Coronary artery (tissue), 2 donors: Measurements from ENCODE around the gene TCF12.
"Not testable (repeated sequence)": the region's sequence is repeated elsewhere in the genome, so short reads cannot be mapped to it uniquely, and the experiment has no call there.

ENCODE experiments used
- DNase-seq: peaks from one replicate; pipeline ENCODE4 v3.0.0-alpha.2; 2017; ENCODE audit warnings: low spot score
- H3K27ac ChIP-seq, 2 donors: fragments of 200-600 bp; sonication (generic); one replicate each; pipeline ENCODE4 v1.5.1; 2016 to 2019
- H3K4me3 ChIP-seq: fragments of 200-600 bp; sonication (generic); 2 replicates; pipeline ENCODE4 v1.5.1; 2016; ENCODE audit warnings: mild to moderate bottlenecking, moderate library complexity
- TF ChIP-seq, protein P1 (sequence below): fragments of 200-600 bp; sonication (generic); IDR thresholded peaks from one replicate; pipeline ENCODE4 v1.5.1; 2019; ENCODE audit warnings: antibody characterized with exemption

TCF12 gene

DNA sequence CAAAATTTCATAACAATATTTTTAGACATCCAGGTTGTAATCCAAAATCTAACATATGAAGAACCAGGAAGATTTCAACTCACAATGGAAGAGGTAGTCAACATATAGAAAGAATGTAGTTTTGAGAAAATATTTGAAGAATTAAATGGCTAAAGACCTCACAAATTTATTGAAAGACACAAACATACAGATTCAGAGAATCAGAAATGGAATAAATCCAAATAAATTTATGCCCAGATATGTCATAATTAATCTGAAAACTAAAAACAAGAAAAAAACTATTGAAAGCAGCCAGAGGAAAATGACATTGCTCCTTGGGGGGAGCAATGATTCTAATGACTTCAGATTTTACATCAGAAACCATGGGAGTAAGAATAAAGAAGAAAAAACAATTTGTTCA is 75.8 kb downstream of the TCF12 start:
- H3K4me3 ChIP-seq: no peak overlapping the region
- TF ChIP-seq, protein P1, sequence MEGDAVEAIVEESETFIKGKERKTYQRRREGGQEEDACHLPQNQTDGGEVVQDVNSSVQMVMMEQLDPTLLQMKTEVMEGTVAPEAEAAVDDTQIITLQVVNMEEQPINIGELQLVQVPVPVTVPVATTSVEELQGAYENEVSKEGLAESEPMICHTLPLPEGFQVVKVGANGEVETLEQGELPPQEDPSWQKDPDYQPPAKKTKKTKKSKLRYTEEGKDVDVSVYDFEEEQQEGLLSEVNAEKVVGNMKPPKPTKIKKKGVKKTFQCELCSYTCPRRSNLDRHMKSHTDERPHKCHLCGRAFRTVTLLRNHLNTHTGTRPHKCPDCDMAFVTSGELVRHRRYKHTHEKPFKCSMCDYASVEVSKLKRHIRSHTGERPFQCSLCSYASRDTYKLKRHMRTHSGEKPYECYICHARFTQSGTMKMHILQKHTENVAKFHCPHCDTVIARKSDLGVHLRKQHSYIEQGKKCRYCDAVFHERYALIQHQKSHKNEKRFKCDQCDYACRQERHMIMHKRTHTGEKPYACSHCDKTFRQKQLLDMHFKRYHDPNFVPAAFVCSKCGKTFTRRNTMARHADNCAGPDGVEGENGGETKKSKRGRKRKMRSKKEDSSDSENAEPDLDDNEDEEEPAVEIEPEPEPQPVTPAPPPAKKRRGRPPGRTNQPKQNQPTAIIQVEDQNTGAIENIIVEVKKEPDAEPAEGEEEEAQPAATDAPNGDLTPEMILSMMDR: no peak
- no peak for DNase-seq
- H3K27ac ChIP-seq: no peak overlapping the region

DNA sequence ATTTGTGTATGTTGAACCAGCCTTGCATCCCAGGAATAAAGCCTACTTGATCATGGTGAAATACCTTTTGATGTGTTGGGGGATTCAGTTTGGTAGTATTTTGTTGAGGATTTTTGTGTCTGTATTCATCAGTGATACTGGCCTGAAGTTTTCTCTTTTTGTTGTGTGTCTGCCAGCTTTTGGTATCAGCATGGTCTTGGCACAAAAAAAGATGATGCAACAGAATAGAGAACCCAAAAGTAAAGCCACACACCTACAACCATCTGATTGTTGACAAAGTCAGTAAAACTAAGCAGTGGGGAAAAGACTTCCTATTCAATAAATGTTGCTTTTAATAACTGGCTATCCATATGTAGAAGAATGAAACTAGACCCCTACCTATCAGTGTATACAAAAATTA is 77.6 kb downstream of the TCF12 start:
- H3K27ac ChIP-seq: no peak overlapping the region
- no peak for DNase-seq

DNA sequence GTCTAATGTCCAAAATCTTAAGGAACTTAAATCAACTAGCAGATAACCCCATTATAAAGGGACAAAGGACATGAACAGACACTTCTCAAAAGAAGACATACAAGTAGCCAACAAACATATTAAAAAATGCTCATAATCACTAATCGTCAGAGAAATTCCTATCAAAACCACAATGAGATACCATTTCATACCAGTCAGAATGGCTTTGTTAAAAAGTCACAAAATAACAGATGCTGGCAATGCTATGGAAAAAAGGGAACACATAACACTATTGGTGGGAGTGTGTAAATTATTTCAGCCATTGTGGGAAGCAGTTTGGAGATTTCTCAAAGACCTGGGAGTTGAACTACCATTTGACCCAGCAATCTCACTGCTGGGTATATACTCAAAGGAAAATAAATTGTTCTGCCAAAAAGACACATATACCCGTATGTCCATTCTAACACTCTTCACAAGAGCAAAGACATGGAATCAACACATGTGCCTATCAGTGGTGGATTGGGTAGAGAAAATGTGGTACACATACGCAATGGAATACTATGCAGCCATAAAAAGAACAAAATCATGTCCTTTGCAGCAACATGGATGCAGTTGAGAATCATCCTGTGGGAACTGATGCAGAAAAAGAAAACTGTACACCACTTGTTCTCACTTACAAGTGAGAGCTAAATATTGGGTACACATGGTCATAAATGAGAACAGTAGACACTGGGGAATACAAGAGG is 78.5 kb downstream of the TCF12 start:
- TF ChIP-seq, protein P1: no peak
- no peak for DNase-seq
- no peak overlapping the region for H3K4me3 ChIP-seq
- H3K27ac ChIP-seq: no peak overlapping the region

More for the DNA sequence above, 77.6 kb downstream of the TCF12 start:
- H3K4me3 ChIP-seq: no peak overlapping the region
- TF ChIP-seq, protein P1: no peak

DNA sequence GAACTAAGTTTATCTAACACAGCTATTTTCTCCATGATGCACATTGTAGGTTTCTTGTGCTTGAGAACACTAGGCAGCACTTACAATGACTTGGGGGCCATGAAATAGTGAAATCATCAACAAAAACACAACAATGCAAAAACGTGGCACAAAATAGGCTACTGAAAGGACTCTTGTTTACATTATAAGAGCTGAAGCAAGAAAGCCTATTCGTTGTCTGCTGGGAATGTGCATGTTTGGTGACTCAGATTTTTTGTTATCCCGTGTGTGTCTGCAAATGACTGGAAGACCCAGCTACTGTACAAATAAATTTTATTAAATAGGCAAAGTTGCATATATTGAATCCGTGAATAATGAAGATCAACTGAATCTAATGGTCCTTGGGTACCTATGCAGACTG is 85.0 kb downstream of the TCF12 start:
- no peak for DNase-seq
- TF ChIP-seq, protein P1: no peak
- Histone ChIP-seq H3K27ac (no peak overlapping the region), H3K4me3 (no peak overlapping the region)

DNA sequence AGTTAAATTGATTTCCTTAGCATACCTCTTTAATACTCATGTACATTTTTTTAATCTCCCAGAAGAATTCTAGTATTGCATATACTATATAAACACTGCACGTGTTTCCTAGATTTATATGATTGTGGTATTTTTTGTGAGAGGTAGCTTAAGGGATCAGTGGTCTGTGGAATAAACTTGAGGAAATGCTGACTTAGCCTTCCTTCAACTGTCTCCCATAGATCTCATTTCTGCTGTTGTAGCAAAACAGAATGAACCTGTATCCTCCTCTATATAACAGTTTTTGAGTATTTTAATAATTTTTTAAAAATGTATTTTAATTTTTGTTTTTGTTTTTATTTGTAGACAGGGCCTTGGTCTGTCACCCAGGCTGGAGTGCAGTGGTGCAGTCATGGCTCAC is 86.8 kb downstream of the TCF12 start:
- TF ChIP-seq, protein P1: no peak
- no peak for DNase-seq
- Histone ChIP-seq H3K4me3 (no peak overlapping the region), H3K27ac (no peak overlapping the region)

DNA sequence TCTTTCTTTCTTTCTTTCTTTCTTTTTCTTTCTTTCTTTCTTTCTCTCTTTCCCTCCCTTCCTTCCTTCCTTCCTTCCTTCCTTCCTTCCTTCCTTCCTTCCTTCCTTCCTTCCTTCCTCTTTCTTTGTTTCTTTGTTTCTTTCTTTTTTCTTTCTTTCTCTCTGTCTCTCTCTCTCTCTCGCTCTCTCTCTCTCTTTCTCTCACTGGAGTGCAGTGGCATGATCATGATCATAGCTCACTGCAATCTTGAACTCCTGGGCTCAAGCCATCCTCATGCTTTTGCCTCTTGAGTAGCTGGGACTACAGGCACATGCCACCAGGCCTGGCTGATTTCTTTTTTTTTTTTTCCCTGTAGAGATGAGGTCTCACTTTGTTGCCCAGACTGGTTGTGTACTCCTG is 89.4 kb downstream of the TCF12 start:
- H3K27ac ChIP-seq, DNase-seq, H3K4me3 ChIP-seq: not testable (repeated sequence)

DNA sequence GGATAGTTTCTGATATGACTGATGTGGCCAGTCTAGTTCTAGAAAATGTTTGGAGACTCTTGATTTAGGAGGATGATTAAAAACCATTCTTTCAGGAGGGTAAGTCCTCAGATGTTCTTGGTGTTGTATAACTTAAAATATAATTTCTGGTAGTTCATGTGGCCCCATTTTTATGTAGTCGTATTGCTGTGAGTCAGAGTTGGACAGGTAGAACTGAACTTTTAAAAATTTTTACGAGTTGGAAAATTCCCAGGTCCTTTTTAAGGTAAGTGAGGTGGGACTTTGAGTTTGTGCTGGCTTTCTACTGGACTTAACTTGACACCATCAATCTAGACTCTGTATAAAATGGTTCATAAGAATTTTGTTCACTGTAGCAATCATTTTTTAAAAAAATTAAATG is 92.3 kb downstream of the TCF12 start:
- no peak for DNase-seq
- TF ChIP-seq, protein P1: no peak

More for the DNA sequence above, 92.3 kb downstream of the TCF12 start:
- H3K27ac ChIP-seq: no peak overlapping the region
- no peak overlapping the region for H3K4me3 ChIP-seq
